ENCODE measurements around the gene DEPDC1.
"Not testable (repeated sequence)": the region's sequence is repeated elsewhere in the genome, so short reads cannot be mapped to it uniquely, and the experiment has no call there.

DEPDC1 gene

GRCh38 chr1:68496680-68497357 is at the start of gene DEPDC1:
Gene DEPDC1, minus strand, starts transcription at chr1:68497082. Its CDS starts 83 bp downstream, at chr1:68496999.
- DNase-seq: peak; percentile 93

- no peak for DNase-seq
These were observed 47.8 kb upstream of the DEPDC1 start for GRCh38 chr1:68544651-68545050.

- DNase-seq: no peak
These were observed 45.7 kb upstream of the DEPDC1 start for GRCh38 chr1:68542586-68542985.

- no peak for DNase-seq
These were observed 42.1 kb upstream of the DEPDC1 start for GRCh38 chr1:68538941-68539340.

GRCh38 chr1:68528243-68528642 is 31.4 kb upstream of the DEPDC1 start:
- DNase-seq: no peak

- DNase-seq: no peak
These were observed 28.9 kb upstream of the DEPDC1 start for GRCh38 chr1:68525781-68526180.

GRCh38 chr1:68521286-68521685 is 24.4 kb upstream of the DEPDC1 start:
- no peak for DNase-seq

GRCh38 chr1:68516066-68516465 is 19.2 kb upstream of the DEPDC1 start:
- no peak for DNase-seq

GRCh38 chr1:68511254-68511653 is 14.4 kb upstream of the DEPDC1 start:
- no peak for DNase-seq

- no peak for DNase-seq
These were observed 9.5 kb upstream of the DEPDC1 start for GRCh38 chr1:68506386-68506785.

- DNase-seq: no peak
These were observed 6.2 kb upstream of the DEPDC1 start for GRCh38 chr1:68503085-68503484.

- no peak for DNase-seq
These were observed 446 bp upstream of the DEPDC1 start for GRCh38 chr1:68497358-68497698.

GRCh38 chr1:68495968-68496679 is 758 bp downstream of the DEPDC1 start:
- DNase-seq: no peak

GRCh38 chr1:68495532-68495931 is 1.4 kb downstream of the DEPDC1 start:
- no peak for DNase-seq

- DNase-seq: no peak
These were observed 3.7 kb downstream of the DEPDC1 start for GRCh38 chr1:68493193-68493592.

GRCh38 chr1:68492255-68492654 is 4.6 kb downstream of the DEPDC1 start:
- not testable (repeated sequence) for DNase-seq

GRCh38 chr1:68490046-68490651 is 6.7 kb downstream of the DEPDC1 start:
- DNase-seq: no peak

GRCh38 chr1:68485431-68486022 is 11.4 kb downstream of the DEPDC1 start:
- DNase-seq: no peak

- DNase-seq: no peak
These were observed 12.3 kb downstream of the DEPDC1 start for GRCh38 chr1:68484618-68485017.

- DNase-seq: no peak
These were observed 15.8 kb downstream of the DEPDC1 start for GRCh38 chr1:68481041-68481440.

GRCh38 chr1:68479501-68479900 is 17.4 kb downstream of the DEPDC1 start:
- DNase-seq: no peak

- no peak for DNase-seq
These were observed 18.2 kb downstream of the DEPDC1 start for GRCh38 chr1:68478662-68479061.

GRCh38 chr1:68476626-68477025 is 20.3 kb downstream of the DEPDC1 start:
- DNase-seq: not testable (repeated sequence)

GRCh38 chr1:68473060-68473459 is 23.8 kb downstream of the DEPDC1 start:
- DNase-seq: no peak
